Superior temporal gyrus (tissue), 1 donor: ENCODE measurements around the gene ISL2.
"Not testable (repeated sequence)": the region's sequence is repeated elsewhere in the genome, so short reads cannot be mapped to it uniquely, and the experiment has no call there.

Experiments used
- DNase-seq: peaks from one replicate; pipeline ENCODE4 v3.0.0-alpha.2; 2016; ENCODE audit errors: extremely low spot score

ISL2 gene

GRCh38 chr15:76336254-76337058, at the start of gene ISL2:
ISL2 (plus strand) TSS chr15:76336773; CDS start chr15:76336884, 111 bp downstream.
- peak; percentile 59 for DNase-seq

- no peak for DNase-seq
Measured at GRCh38 chr15:76289582-76289981, 47.0 kb upstream of the ISL2 start.

GRCh38 chr15:76293361-76293760, 43.2 kb upstream of the ISL2 start:
- no peak for DNase-seq

GRCh38 chr15:76294463-76294862, 42.1 kb upstream of the ISL2 start:
- DNase-seq: not testable (repeated sequence)

GRCh38 chr15:76296849-76297248, 39.7 kb upstream of the ISL2 start:
- DNase-seq: no peak

- not testable (repeated sequence) for DNase-seq
Measured at GRCh38 chr15:76297951-76298350, 38.6 kb upstream of the ISL2 start.

- DNase-seq: no peak
Measured at GRCh38 chr15:76298986-76299385, 37.6 kb upstream of the ISL2 start.

GRCh38 chr15:76299786-76300185, 36.8 kb upstream of the ISL2 start:
- DNase-seq: no peak

- no peak for DNase-seq
Measured at GRCh38 chr15:76303909-76304308, 32.7 kb upstream of the ISL2 start.

- no peak for DNase-seq
Measured at GRCh38 chr15:76309601-76310330, 26.8 kb upstream of the ISL2 start.

- DNase-seq: no peak
Measured at GRCh38 chr15:76310475-76311099, 26.0 kb upstream of the ISL2 start.

- peak; percentile 86 for DNase-seq
Measured at GRCh38 chr15:76311100-76311953, 25.2 kb upstream of the ISL2 start, which contains the start of gene ETFA. ETFA (minus strand) TSS chr15:76311469; CDS start chr15:76311388, 81 bp downstream.

- no peak for DNase-seq
Measured at GRCh38 chr15:76312540-76313174, 23.9 kb upstream of the ISL2 start.

GRCh38 chr15:76313175-76313567, 23.4 kb upstream of the ISL2 start:
- DNase-seq: not testable (repeated sequence)

GRCh38 chr15:76313731-76314130, 22.8 kb upstream of the ISL2 start:
- no peak for DNase-seq

GRCh38 chr15:76320012-76320411, 16.6 kb upstream of the ISL2 start:
- no peak for DNase-seq

GRCh38 chr15:76321171-76321570, 15.4 kb upstream of the ISL2 start:
- DNase-seq: no peak

GRCh38 chr15:76321602-76322001, 15.0 kb upstream of the ISL2 start:
- DNase-seq: no peak

GRCh38 chr15:76324066-76324465, 12.5 kb upstream of the ISL2 start:
- no peak for DNase-seq

GRCh38 chr15:76325704-76326103, 10.9 kb upstream of the ISL2 start:
- DNase-seq: no peak
